HG02588 (cell line): ENCODE measurements around the gene FICD.

ENCODE experiments used
- ATAC-seq: cut with Tn5 transposase; IDR thresholded peaks from one replicate; pipeline ENCODE4 v1.9.1; 2021; ENCODE audit warnings: mild to moderate bottlenecking, moderate library complexity; ENCODE audit not compliant: unreplicated experiment

The FICD gene

GRCh38 chr12:108565146-108565545 is 50.1 kb downstream of the FICD start:
- no peak for ATAC-seq

DNA sequence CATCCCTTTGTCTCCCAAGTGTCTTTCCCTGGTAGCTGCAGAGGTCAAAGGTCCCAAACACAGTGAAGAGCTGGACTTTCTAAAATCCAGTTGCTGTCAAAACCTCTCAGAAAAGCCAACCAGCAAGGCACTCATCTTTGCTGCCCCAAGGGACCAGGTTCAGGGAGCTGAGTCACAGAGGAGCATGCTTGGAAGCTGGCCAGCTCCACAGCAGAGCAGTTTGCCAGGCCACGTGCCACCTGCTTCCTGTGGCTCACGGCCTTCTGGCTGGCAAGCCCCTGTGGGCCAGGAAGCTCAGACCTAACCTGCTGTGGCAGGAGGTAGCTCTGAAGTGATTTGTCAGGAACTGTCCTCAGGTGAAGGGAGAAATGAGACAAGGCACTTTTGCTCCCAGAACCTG is 50.9 kb downstream of the FICD start:
- no peak for ATAC-seq

GRCh38 chr12:108566452-108566851 is 51.4 kb downstream of the FICD start:
- ATAC-seq = no peak

DNA sequence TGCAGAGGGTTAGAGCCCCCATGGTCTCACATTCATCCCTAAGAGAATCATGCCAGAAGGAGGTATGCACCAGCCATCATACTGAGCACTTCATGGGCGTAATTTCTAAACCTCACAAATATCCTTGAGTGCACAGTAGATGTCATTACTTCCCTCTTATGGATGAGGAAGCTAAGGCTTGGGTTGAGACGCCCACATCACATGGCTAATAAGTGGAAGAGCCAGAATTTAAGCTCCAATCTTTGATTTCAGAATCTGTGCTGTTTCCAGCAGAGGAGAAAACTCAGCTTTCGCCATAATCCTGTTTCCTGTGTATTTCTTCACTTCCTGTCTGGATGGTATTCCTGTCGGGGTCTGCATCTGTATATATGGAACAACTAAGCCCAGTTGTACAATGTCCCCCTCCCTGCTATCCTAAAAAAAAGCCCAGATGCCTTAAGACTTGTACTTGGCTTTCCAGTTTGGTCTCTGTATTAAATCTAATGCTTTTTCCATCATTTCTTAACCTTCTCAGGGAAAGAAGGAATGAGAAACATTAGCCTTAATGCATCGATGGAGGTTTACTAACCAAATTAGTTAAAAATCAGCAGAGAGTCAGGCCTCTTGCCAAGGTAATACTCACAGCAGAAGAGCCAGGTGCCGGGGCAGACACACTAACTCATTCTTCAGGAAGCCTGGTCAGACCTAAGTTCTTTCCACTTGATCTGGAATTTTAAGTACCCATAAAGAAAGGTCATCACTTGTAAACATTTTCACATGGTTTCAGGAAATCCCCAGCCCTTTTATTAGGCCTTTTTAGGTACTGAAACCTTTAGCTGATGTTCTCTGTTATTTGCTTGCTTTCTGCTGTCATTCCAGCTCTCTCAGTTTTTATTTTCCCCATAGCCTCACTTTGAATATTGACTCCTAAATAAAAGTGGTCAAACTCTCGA is 52.6 kb downstream of the FICD start:
- no peak for ATAC-seq

DNA sequence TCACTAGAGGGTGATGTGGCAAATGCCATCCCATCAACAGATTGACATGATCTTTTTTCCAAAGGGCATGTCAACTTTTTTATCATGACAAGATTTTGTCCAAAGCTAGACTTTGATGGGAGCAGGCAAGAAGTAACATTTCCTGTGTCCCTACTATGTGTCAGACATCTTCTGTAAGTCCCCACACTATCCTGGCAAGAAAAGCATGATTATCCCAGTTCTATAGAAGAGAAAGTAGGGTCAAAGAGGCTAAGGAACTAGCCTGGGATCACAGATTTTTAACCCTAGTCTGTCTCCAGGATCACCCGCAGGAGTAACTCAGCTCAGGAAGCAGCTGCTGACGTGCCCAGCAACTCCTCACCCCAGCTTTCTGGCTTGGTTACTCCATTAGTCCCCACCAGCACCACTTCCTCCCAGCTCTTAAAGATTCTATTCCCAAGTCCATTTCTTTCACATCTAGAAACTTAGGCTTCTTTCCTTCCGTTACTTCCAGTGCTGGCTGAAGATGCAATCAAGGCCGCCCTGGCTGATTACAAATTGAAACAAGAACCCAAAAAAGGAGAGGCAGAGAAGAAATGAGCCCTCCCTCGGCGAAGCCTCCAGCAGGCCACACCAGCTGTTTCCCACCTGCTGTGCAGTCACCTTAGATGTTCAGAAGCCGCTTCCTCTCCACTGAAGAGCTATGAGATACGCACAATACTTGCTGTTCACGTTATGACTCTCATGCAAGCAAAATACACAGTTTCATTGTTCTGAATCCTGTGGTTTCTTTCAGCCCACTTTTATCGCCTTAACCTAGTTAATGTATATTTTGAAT is 53.5 kb downstream of the FICD start:
- ATAC-seq = peak; percentile 71
